ENCODE data around the gene PPP1R12A.

Gene PPP1R12A
- long read RNA-seq, transcript PPP1R12A-208 (15 exons, 2,275 nt) = major isoform, 108 of 390 reads
- long read RNA-seq, partial matches to known transcripts = 254 of 390 reads
- long read RNA-seq, other reads (novel, unspliced or antisense) = 28 of 390 reads

GRCh38 chr12:79935021-79935623 lies at the start of gene PPP1R12A:
TSS of gene PPP1R12A (minus strand) at chr12:79935097. CDS start at chr12:79934931, 166 bp downstream.
- Histone ChIP-seq H3K27me3 (ENCODE audit: insufficient read depth, poor library complexity, severe bottlenecking) (no peaks in the 10 kb centered on the region), H3K4me3 (replicated peaks; ENCODE audit: insufficient read depth, low read length) (peak within 1 kb of the TSS; percentile 71), H3K27ac (replicated peaks) (peak within 1 kb of the TSS; percentile 97)
- TF ChIP-seq SPI1 (IDR thresholded peaks at IDR 0.05; ENCODE audit: borderline replicate concordance, low read depth) (peak; percentile 65; the same call in 1 of the 2 replicates), POLR2AphosphoS5 (IDR thresholded peaks at IDR 0.05; ENCODE audit: low read depth) (peak; percentile 94), GABPA (IDR thresholded peaks at IDR 0.05; ENCODE audit: low read depth) (no peak), CTCF (IDR thresholded peaks at IDR 0.05; ENCODE audit: insufficient read depth, low read length) (no peak)
- TF ChIP-seq, protein P1, sequence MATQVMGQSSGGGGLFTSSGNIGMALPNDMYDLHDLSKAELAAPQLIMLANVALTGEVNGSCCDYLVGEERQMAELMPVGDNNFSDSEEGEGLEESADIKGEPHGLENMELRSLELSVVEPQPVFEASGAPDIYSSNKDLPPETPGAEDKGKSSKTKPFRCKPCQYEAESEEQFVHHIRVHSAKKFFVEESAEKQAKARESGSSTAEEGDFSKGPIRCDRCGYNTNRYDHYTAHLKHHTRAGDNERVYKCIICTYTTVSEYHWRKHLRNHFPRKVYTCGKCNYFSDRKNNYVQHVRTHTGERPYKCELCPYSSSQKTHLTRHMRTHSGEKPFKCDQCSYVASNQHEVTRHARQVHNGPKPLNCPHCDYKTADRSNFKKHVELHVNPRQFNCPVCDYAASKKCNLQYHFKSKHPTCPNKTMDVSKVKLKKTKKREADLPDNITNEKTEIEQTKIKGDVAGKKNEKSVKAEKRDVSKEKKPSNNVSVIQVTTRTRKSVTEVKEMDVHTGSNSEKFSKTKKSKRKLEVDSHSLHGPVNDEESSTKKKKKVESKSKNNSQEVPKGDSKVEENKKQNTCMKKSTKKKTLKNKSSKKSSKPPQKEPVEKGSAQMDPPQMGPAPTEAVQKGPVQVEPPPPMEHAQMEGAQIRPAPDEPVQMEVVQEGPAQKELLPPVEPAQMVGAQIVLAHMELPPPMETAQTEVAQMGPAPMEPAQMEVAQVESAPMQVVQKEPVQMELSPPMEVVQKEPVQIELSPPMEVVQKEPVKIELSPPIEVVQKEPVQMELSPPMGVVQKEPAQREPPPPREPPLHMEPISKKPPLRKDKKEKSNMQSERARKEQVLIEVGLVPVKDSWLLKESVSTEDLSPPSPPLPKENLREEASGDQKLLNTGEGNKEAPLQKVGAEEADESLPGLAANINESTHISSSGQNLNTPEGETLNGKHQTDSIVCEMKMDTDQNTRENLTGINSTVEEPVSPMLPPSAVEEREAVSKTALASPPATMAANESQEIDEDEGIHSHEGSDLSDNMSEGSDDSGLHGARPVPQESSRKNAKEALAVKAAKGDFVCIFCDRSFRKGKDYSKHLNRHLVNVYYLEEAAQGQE (IDR thresholded peaks at IDR 0.05; ENCODE audit: insufficient replicate concordance, low read depth) = peak; percentile 25
- DNase-seq (ENCODE audit: low read depth in 1 of 2, low spot score in 1 of 2) = peak; percentile 89 to 96

DNA sequence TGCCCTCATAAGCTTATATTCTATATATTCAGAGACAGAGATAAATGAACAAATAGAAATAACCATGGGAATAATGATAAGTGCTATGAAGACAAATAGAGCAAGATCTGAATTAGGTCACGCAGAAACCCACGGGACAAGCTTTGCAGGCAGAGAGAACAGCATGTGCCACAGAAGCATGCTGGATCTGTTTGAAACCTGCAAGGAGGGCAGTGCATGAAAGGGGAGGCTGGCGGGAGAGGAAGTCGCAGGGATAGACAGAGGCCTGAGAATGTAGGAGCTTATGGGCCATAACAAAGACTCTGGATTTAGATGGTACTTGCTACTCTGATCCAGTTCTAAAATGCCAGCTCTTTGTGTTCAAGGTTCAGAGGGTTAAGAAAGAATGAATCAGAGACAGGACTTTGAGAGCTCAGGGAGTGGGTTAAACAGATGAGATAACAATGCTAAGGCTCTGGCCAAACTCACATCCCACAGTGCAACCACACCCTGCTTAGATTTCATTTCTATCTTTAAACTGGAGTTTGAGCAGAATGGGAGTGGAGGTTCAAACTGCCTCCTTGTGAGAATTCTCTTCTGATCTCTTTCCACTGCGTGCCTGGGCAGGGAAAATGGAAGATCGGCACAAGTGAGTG lies 49.2 kb upstream of the PPP1R12A start:
- TF ChIP-seq SPI1 (IDR thresholded peaks at IDR 0.05; ENCODE audit: borderline replicate concordance, low read depth) (no peak), CTCF (IDR thresholded peaks at IDR 0.05; ENCODE audit: insufficient read depth, low read length) (no peak), GABPA (IDR thresholded peaks at IDR 0.05; ENCODE audit: low read depth) (no peak), POLR2AphosphoS5 (IDR thresholded peaks at IDR 0.05; ENCODE audit: low read depth) (no peak)
- TF ChIP-seq, protein P1 (IDR thresholded peaks at IDR 0.05; ENCODE audit: insufficient replicate concordance, low read depth) = no peak
- no peak for DNase-seq (ENCODE audit: low read depth in 1 of 2, low spot score in 1 of 2)
- Histone ChIP-seq H3K4me3 (replicated peaks; ENCODE audit: insufficient read depth, low read length) (no peak overlapping the region), H3K27ac (replicated peaks) (no peak overlapping the region), H3K27me3 (ENCODE audit: insufficient read depth, poor library complexity, severe bottlenecking) (peaks cover 2% of the 10 kb centered on the region)

DNA sequence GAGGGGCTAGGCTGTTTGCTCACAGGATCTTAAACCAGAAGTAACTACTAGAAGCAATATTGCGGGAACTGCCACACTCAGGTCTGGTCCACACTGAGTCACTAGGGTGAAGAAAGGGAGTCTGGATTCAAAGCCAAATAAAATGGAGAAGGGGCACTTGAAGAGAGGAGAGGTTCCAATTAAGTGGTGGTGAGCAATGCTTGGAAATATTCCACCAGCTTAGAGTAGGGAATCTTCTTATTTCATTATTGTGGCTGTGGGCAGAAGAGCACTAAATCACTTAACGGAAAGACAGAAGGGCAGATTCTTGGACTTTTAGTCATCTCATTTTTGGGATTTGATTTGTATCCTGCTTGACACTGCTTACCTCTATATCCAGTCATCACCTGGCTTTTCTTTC lies 48.6 kb upstream of the PPP1R12A start:
- TF ChIP-seq, protein P1 (IDR thresholded peaks at IDR 0.05; ENCODE audit: insufficient replicate concordance, low read depth) = no peak
- no peak for TF ChIP-seq POLR2AphosphoS5 (IDR thresholded peaks at IDR 0.05; ENCODE audit: low read depth)
- no peak for TF ChIP-seq CTCF (IDR thresholded peaks at IDR 0.05; ENCODE audit: insufficient read depth, low read length)
- TF ChIP-seq GABPA (IDR thresholded peaks at IDR 0.05; ENCODE audit: low read depth) = no peak
- TF ChIP-seq SPI1 (IDR thresholded peaks at IDR 0.05; ENCODE audit: borderline replicate concordance, low read depth) = no peak
- Histone ChIP-seq H3K27me3 (ENCODE audit: insufficient read depth, poor library complexity, severe bottlenecking) (peaks cover 2% of the 10 kb centered on the region), H3K27ac (replicated peaks) (no peak overlapping the region), H3K4me3 (replicated peaks; ENCODE audit: insufficient read depth, low read length) (no peak overlapping the region)
- no peak for DNase-seq (ENCODE audit: low read depth in 1 of 2, low spot score in 1 of 2)

Measured in HL-60 (cell line).